ENCODE measurements around the gene RND2.

GRCh38 chr17:43015579-43015978 is 9.5 kb upstream of the RND2 start:
- TF ChIP-seq POLR2A (IDR thresholded peaks at IDR 0.05) (no peak), CTCF (IDR thresholded peaks at IDR 0.05) (no peak)

Measured in testis (tissue), 2 donors.